MM.1S (cell line): Measurements from ENCODE around the gene CENPU.
"Not testable (repeated sequence)": the region's sequence is repeated elsewhere in the genome, so short reads cannot be mapped to it uniquely, and the experiment has no call there.

Source experiments
- DNase-seq: peaks from one replicate; pipeline ENCODE4 v3.0.0-alpha.2; 2015
- H2AFZ ChIP-seq: fragments of 300-600 bp; sonication (generic); 2 replicates; pipeline ENCODE4 v1.6.0; 2016; ENCODE audit warnings: antibody characterized with exemption, low read length
- H3F3A ChIP-seq: fragments of 300-600 bp; sonication (generic); 2 replicates; pipeline ENCODE4 v1.6.1; 2016; ENCODE audit warnings: mild to moderate bottlenecking, antibody characterized with exemption, low read length, moderate library complexity, mixed read lengths; ENCODE audit not compliant: insufficient read depth
- H3K27ac ChIP-seq: fragments of 300-600 bp; sonication (generic); 2 replicates; pipeline ENCODE4 v1.5.1; 2016; ENCODE audit warnings: mild to moderate bottlenecking, low read length
- H3K27me3 ChIP-seq: fragments of 300-600 bp; sonication (generic); replicated peaks from 2 replicates; pipeline ENCODE4 v1.6.0; 2016; ENCODE audit warnings: low read length; ENCODE audit not compliant: insufficient read depth
- H3K36me3 ChIP-seq: fragments of 300-600 bp; sonication (generic); replicated peaks from 2 replicates; pipeline ENCODE4 v1.6.1; 2016; ENCODE audit warnings: mild to moderate bottlenecking, low read length, mixed read lengths; ENCODE audit not compliant: insufficient read depth
- H3K4me1 ChIP-seq: fragments of 300-600 bp; sonication (generic); 2 replicates; pipeline ENCODE4 v1.6.1; 2016; ENCODE audit warnings: low read length, mixed read lengths
- H3K4me2 ChIP-seq: fragments of 300-600 bp; sonication (generic); 2 replicates; pipeline ENCODE4 v1.6.0; 2016; ENCODE audit warnings: low read depth, low read length
- H3K4me3 ChIP-seq: fragments of 300-600 bp; sonication (generic); 2 replicates; pipeline ENCODE4 v1.5.1; 2016; ENCODE audit warnings: low read length, mixed read lengths
- H3K79me2 ChIP-seq: fragments of 300-600 bp; sonication (generic); 2 replicates; pipeline ENCODE4 v1.6.1; 2016; ENCODE audit warnings: mixed run types, low read length, mixed read lengths
- H3K9ac ChIP-seq: fragments of 300-600 bp; sonication (generic); 2 replicates; pipeline ENCODE4 v1.6.1; 2016; ENCODE audit warnings: low read length, mixed read lengths
- H3K9me2 ChIP-seq: fragments of 300-600 bp; sonication (generic); replicated peaks from 2 replicates; pipeline ENCODE4 v1.6.1; 2016; ENCODE audit warnings: mild to moderate bottlenecking, low read length, mixed read lengths; ENCODE audit not compliant: insufficient read depth
- H3K9me3 ChIP-seq: fragments of 300-600 bp; sonication (generic); replicated peaks from 2 replicates; pipeline ENCODE4 v1.6.1; 2016; ENCODE audit warnings: mild to moderate bottlenecking, low read length, mixed read lengths; ENCODE audit not compliant: insufficient read depth
- H4K20me1 ChIP-seq: fragments of 300-600 bp; sonication (generic); 2 replicates; pipeline ENCODE4 v1.6.1; 2016; ENCODE audit warnings: mild to moderate bottlenecking, low read length, moderate library complexity, mixed read lengths; ENCODE audit not compliant: insufficient read depth
- CTCF ChIP-seq: fragments of 300-600 bp; sonication (generic); IDR thresholded peaks from 2 replicates; pipeline ENCODE4 v1.5.1; 2016; ENCODE audit warnings: antibody characterized with exemption, low read length, mixed read lengths
- EZH2 ChIP-seq: fragments of 300-600 bp; sonication (generic); optimal IDR thresholded peaks from 2 replicates; pipeline ENCODE3; 2017; ENCODE audit warnings: low read depth, mild to moderate bottlenecking, antibody characterized with exemption, low read length, mixed read lengths
- EZH2phosphoT487 ChIP-seq: fragments of 300-600 bp; sonication (generic); IDR thresholded peaks from 2 replicates; pipeline ENCODE4 v1.6.1; 2018; ENCODE audit warnings: antibody characterized with exemption, low read length

CENPU gene

GRCh38 chr4:184740980-184741391, 7.1 kb upstream of the CENPU start:
- no peaks in the 10 kb centered on the region for H4K20me1 ChIP-seq
- no peak overlapping the region for H2AFZ ChIP-seq
- no peaks in the 10 kb centered on the region for H3K9me3 ChIP-seq
- H3K4me3 ChIP-seq, result no peak overlapping the region
- H3F3A ChIP-seq, result peaks cover 1% of the 10 kb centered on the region
- H3K9ac ChIP-seq, result no peak overlapping the region
- H3K27ac ChIP-seq, result no peak overlapping the region
- H3K4me1 ChIP-seq, result peaks cover 2% of the 10 kb centered on the region
- H3K27me3 ChIP-seq, result no peaks in the 10 kb centered on the region
- DNase-seq, result no peak
- H3K79me2 ChIP-seq, result no peaks in the 10 kb centered on the region
- no peaks in the 10 kb centered on the region for H3K9me2 ChIP-seq
- H3K36me3 ChIP-seq, result no peaks in the 10 kb centered on the region
- no peak overlapping the region for H3K4me2 ChIP-seq
- TF ChIP-seq EZH2 (no peak), CTCF (no peak), EZH2phosphoT487 (no peak)

- H3K27ac ChIP-seq, H3K36me3 ChIP-seq, DNase-seq, H3K9me2 ChIP-seq, H3F3A ChIP-seq, H3K4me1 ChIP-seq, H3K79me2 ChIP-seq, H3K4me3 ChIP-seq, H4K20me1 ChIP-seq, H3K27me3 ChIP-seq, H3K4me2 ChIP-seq, H3K9ac ChIP-seq, H3K9me3 ChIP-seq, H2AFZ ChIP-seq: not testable (repeated sequence)
Measured at GRCh38 chr4:184739575-184739974, 5.7 kb upstream of the CENPU start.

- H3K27ac ChIP-seq, result peak overlapping the region; percentile 20; the same call in 1 of the 2 replicates
- no peak for DNase-seq
Measured at GRCh38 chr4:184734758-184735157, 862 bp upstream of the CENPU start.

More at GRCh38 chr4:184734758-184735157, 862 bp upstream of the CENPU start:
- Histone ChIP-seq H3K4me3 (peak overlapping the region; percentile 97), H3K4me2 (peak overlapping the region; percentile 48), H3F3A (peaks cover 11% of the 10 kb centered on the region; the same call in 1 of the 2 replicates), H3K9me2 (no peaks in the 10 kb centered on the region), H3K36me3 (peaks cover 3% of the 10 kb centered on the region; the same call in 1 of the 2 replicates), H3K9me3 (no peaks in the 10 kb centered on the region), H2AFZ (peak overlapping the region; percentile 38), H4K20me1 (no peaks in the 10 kb centered on the region), H3K4me1 (peaks cover 21% of the 10 kb centered on the region), H3K27me3 (no peaks in the 10 kb centered on the region), H3K79me2 (peaks cover 42% of the 10 kb centered on the region), H3K9ac (peak overlapping the region; percentile 28; the same call in 1 of the 2 replicates)
- TF ChIP-seq EZH2 (no peak), CTCF (no peak), EZH2phosphoT487 (no peak)
